ENCODE results near the gene KHSRP. TPM values are rescaled to one million over a fixed set of nuclear protein-coding genes. Genes with fewer than 3 reads are reported as not detected.

Gene KHSRP
- total and polyA plus RNA-seq, 2 experiments from 2014 or later = 133 to 202 TPM

DNA sequence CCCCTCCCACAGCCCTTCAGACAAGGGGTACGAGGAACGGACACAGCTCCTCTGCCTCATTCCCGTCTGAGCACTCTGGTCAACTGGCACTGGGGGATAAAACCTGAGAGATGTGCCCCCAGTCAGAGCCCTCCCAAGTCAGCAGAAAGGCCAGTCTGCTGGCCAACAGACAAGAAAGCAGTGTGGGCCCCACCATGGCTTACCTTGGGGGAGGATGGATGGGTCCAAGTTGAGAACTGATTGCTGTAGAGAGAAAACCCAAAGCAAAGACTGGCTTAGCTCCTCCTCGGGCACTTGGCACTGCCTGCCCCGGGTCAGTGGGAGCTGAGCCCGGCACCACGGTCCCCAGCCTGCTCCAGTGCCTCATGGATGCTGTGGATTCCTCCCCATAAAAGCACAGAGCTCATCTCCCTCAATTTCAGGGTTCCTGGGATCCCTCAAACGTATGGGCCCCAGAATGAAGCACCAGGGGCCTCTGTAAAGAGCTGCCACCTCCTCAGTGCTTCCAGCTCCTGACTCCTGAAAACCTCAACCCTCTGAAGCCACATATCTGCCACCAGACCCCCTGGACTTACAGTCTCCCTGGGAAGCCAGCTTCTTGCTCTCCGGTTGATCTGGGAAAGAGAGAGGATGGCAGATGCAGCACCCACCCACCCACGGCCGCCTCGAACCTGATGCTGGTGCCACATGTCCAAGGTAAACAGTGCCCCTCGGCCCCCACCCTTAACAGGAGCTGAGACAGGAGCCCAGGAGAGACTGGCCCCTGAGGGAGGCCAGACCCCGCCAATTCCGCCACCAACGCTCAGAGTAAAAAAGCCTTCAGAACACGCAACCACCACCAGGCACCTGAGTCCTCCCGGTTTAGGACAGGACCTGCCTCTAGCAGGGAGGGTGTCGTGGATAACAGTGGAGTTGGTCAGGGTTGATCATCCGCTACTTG lies 3.3 kb downstream of the KHSRP start:
- Histone ChIP-seq H3K4me3 (no peak overlapping the region), H3K9me3 (ENCODE audit: low read depth) (no peaks in the 10 kb centered on the region), H3K79me2 (peaks cover 65% of the 10 kb centered on the region), H3K27me3 (no peaks in the 10 kb centered on the region), H3K4me2 (no peak overlapping the region), H3K9me2 (replicated peaks; ENCODE audit: insufficient read depth) (no peaks in the 10 kb centered on the region), H4K20me1 (ENCODE audit: insufficient read depth, poor library complexity, severe bottlenecking) (peaks cover 58% of the 10 kb centered on the region), H3K27ac (no peak overlapping the region), H3K4me1 (ENCODE audit: insufficient read depth) (peaks cover 11% of the 10 kb centered on the region), H3K36me3 (replicated peaks; ENCODE audit: insufficient read depth, low read depth) (no peaks in the 10 kb centered on the region), H2AFZ (no peak overlapping the region)
- no peak for DNase-seq (ENCODE audit: low spot score)
- 89% methylated on average over 20 of the region's 20 CpGs for WGBS (ENCODE audit: low lambda C conversion rate, missing lambda C conversion rate)
- TF ChIP-seq EZH2phosphoT487 (IDR thresholded peaks at IDR 0.05; ENCODE audit: low read depth, severe bottlenecking, unreplicated experiment) = no peak
- no peak for TF ChIP-seq CTCF (IDR thresholded peaks at IDR 0.05; ENCODE audit: poor library complexity)
- no peak for TF ChIP-seq EZH2 (IDR thresholded peaks at IDR 0.05; ENCODE audit: borderline replicate concordance)

DNA sequence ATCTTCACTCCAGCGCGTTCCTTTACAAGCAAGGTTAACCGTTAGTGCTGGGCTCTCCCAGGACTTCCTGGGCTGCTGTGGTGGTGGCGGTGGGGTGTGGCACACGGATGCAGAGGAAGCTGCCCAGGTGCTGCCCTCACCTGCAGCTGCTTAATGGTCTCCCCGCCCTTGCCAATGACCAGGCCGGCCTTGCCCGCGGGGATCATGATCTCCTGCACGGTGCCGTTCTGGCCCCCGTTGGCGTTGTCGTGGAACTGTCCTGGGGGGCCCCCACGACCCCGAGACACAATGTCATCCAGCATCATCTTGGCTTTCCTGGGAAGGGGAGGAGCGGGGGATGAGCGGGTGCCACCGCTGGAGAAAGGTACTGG lies 6.1 kb downstream of the KHSRP start:
- no peak overlapping the region for H3K4me2 ChIP-seq
- DNase-seq (ENCODE audit: low spot score) = no peak
- no peaks in the 10 kb centered on the region for H3K9me2 ChIP-seq (replicated peaks; ENCODE audit: insufficient read depth)
- H3K27me3 ChIP-seq = no peaks in the 10 kb centered on the region
- no peak overlapping the region for H3K27ac ChIP-seq
- H3K4me3 ChIP-seq = no peak overlapping the region
- peaks cover 59% of the 10 kb centered on the region for H3K79me2 ChIP-seq
- 95% methylated on average over 19 of the region's 19 CpGs for WGBS (ENCODE audit: low lambda C conversion rate, missing lambda C conversion rate)
- TF ChIP-seq EZH2phosphoT487 (IDR thresholded peaks at IDR 0.05; ENCODE audit: low read depth, severe bottlenecking, unreplicated experiment) (no peak), CTCF (IDR thresholded peaks at IDR 0.05; ENCODE audit: poor library complexity) (no peak), EZH2 (IDR thresholded peaks at IDR 0.05; ENCODE audit: borderline replicate concordance) (no peak)
- no peak overlapping the region for H2AFZ ChIP-seq
- peaks cover 11% of the 10 kb centered on the region for H3K4me1 ChIP-seq (ENCODE audit: insufficient read depth)
- no peaks in the 10 kb centered on the region for H3K9me3 ChIP-seq (ENCODE audit: low read depth)
- H4K20me1 ChIP-seq (ENCODE audit: insufficient read depth, poor library complexity, severe bottlenecking) = peaks cover 53% of the 10 kb centered on the region
- H3K36me3 ChIP-seq (replicated peaks; ENCODE audit: insufficient read depth, low read depth) = no peaks in the 10 kb centered on the region

- DNase-seq (ENCODE audit: low spot score) = no peak
- peaks cover 53% of the 10 kb centered on the region for H3K79me2 ChIP-seq
- peaks cover 47% of the 10 kb centered on the region for H4K20me1 ChIP-seq (ENCODE audit: insufficient read depth, poor library complexity, severe bottlenecking)
- H3K4me1 ChIP-seq (ENCODE audit: insufficient read depth) = peaks cover 13% of the 10 kb centered on the region
- no peak overlapping the region for H3K4me3 ChIP-seq
- no peaks in the 10 kb centered on the region for H3K9me3 ChIP-seq (ENCODE audit: low read depth)
- WGBS (ENCODE audit: low lambda C conversion rate, missing lambda C conversion rate) = 91% methylated on average over 25 of the region's 33 CpGs
- no peak overlapping the region for H2AFZ ChIP-seq
- H3K27me3 ChIP-seq = no peaks in the 10 kb centered on the region
- TF ChIP-seq EZH2 (IDR thresholded peaks at IDR 0.05; ENCODE audit: borderline replicate concordance) (no peak), CTCF (IDR thresholded peaks at IDR 0.05; ENCODE audit: poor library complexity) (peak; percentile 40)
- no peak overlapping the region for H3K4me2 ChIP-seq
- no peaks in the 10 kb centered on the region for H3K9me2 ChIP-seq (replicated peaks; ENCODE audit: insufficient read depth)
- H3K27ac ChIP-seq = no peak overlapping the region
- H3K36me3 ChIP-seq (replicated peaks; ENCODE audit: insufficient read depth, low read depth) = no peaks in the 10 kb centered on the region
Measured at GRCh38 chr19:6417713-6418561, 6.7 kb downstream of the KHSRP start.
